Liver (tissue), 9 donors: ENCODE measurements around the gene FIP1L1. TPM values are rescaled to one million over a fixed set of nuclear protein-coding genes. Genes with fewer than 3 reads are reported as not detected.

Experiments used
- DNase-seq: peaks from one replicate; pipeline ENCODE4 v3.0.0-alpha.2; 2017; ENCODE audit warnings: low spot score
- H3K27ac ChIP-seq, 2 donors: one replicate each; pipeline ENCODE4 v1.7.0; 2013; ENCODE audit warnings: inconsistent platforms in 2 of 2, low read length in 2 of 2, control low read depth in 1 of 2, low read depth in 1 of 2, mild to moderate bottlenecking in 1 of 2
- H3K27me3 ChIP-seq, 4 donors: one replicate each; pipeline versions ENCODE4 v1.6.1 to v1.7.0; 2013; ENCODE audit warnings: low read length in 3 of 4, inconsistent platforms in 1 of 4, mild to moderate bottlenecking in 1 of 4, moderate library complexity in 1 of 4; ENCODE audit not compliant: control insufficient read depth in 4 of 4, insufficient read depth in 4 of 4
- H3K36me3 ChIP-seq, 4 donors: one replicate each; pipeline versions ENCODE4 v1.6.1 to v1.7.0; 2013; ENCODE audit warnings: low read length in 3 of 4, mild to moderate bottlenecking in 3 of 4, low read depth in 1 of 4, moderate library complexity in 1 of 4; ENCODE audit not compliant: control insufficient read depth in 4 of 4, insufficient read depth in 3 of 4
- H3K4me1 ChIP-seq, 4 donors: one replicate each; pipeline versions ENCODE4 v1.6.1 to v1.7.0; 2013; ENCODE audit warnings: low read length in 3 of 4, mild to moderate bottlenecking in 3 of 4, moderate library complexity in 1 of 4; ENCODE audit not compliant: control insufficient read depth in 4 of 4, insufficient read depth in 4 of 4
- H3K4me3 ChIP-seq, 3 donors: one replicate each; pipeline versions ENCODE4 v1.6.1 to v1.7.0; 2013; ENCODE audit warnings: low read length in 3 of 3, control low read depth in 1 of 3, low read depth in 1 of 3, mild to moderate bottlenecking in 1 of 3
- H3K9ac ChIP-seq, 2 donors: one replicate each; pipeline ENCODE4 v1.7.0; 2013; ENCODE audit warnings: low read length in 2 of 2, mild to moderate bottlenecking in 2 of 2, moderate library complexity in 2 of 2, control low read depth in 1 of 2, low read depth in 1 of 2
- H3K9me3 ChIP-seq, 4 donors: one replicate each; pipeline versions ENCODE4 v1.6.1 to v1.7.0; 2013; ENCODE audit warnings: low read length in 3 of 4; ENCODE audit not compliant: control insufficient read depth in 4 of 4
- ATF3 ChIP-seq: IDR thresholded peaks from 2 replicates; pipeline ENCODE4 v1.6.1; 2016; ENCODE audit warnings: antibody characterized with exemption
- EGR1 ChIP-seq, 2 donors: IDR thresholded peaks; 2 replicates each; pipeline ENCODE4 v1.6.1; 2016 to 2018; ENCODE audit warnings: antibody characterized with exemption in 2 of 2, low read depth in 2 of 2
- FOXA2 ChIP-seq: IDR thresholded peaks from 2 replicates; pipeline ENCODE4 v1.6.1; 2016; ENCODE audit warnings: antibody characterized with exemption
- GABPA ChIP-seq, 2 donors: IDR thresholded peaks in 1 of 2; conservative IDR thresholded peaks in 1 of 2; 2 replicates each; pipeline ENCODE4 v1.6.1; 2016; ENCODE audit warnings: antibody characterized with exemption in 2 of 2, mild to moderate bottlenecking in 1 of 2, moderate library complexity in 1 of 2
- HNF4G ChIP-seq: IDR thresholded peaks from 2 replicates; pipeline ENCODE4 v1.6.1; 2016; ENCODE audit warnings: antibody characterized with exemption
- JUND ChIP-seq, 2 donors: IDR thresholded peaks; 2 replicates each; pipeline ENCODE4 v1.6.1; 2016; ENCODE audit warnings: antibody characterized with exemption in 2 of 2
- NR2F2 ChIP-seq: IDR thresholded peaks from 2 replicates; pipeline ENCODE4 v1.6.1; 2016; ENCODE audit warnings: antibody characterized with exemption
- RAD21 ChIP-seq, 2 donors: IDR thresholded peaks; 2 replicates each; pipeline ENCODE4 v1.6.1; 2016; ENCODE audit warnings: antibody characterized with exemption in 2 of 2, mild to moderate bottlenecking in 2 of 2
- RXRA ChIP-seq, 2 donors: IDR thresholded peaks; 2 replicates each; pipeline ENCODE4 v1.6.1; 2017 to 2018; ENCODE audit warnings: antibody characterized with exemption in 2 of 2, mild to moderate bottlenecking in 1 of 2
- SP1 ChIP-seq: IDR thresholded peaks from 2 replicates; pipeline ENCODE4 v1.6.1; 2018; ENCODE audit warnings: antibody characterized with exemption, mild to moderate bottlenecking
- TAF1 ChIP-seq: conservative IDR thresholded peaks from 2 replicates; pipeline ENCODE4 v1.6.1; 2016; ENCODE audit warnings: antibody characterized with exemption, mild to moderate bottlenecking
- YY1 ChIP-seq: IDR thresholded peaks from 2 replicates; pipeline ENCODE4 v1.6.1; 2016; ENCODE audit warnings: antibody characterized with exemption, mild to moderate bottlenecking
- WGBS: extraction: QIAGEN DNeasy Blood & Tissue Kit; methylation state at CpG from one replicate; pipeline ENCODE4 v1.1.7; 2013; 5-methylcytosine and 5-hydroxymethylcytosine counted together
- polyA plus RNA-seq, 2 donors: library from polyadenylated mRNA; stranded (reverse) in 1 of 2; unstranded in 1 of 2; fragments of 200-250 nt in 1 of 2; fragments of >200 nt in 1 of 2; fragmentation: Nextera tagmentation in 1 of 2; extraction: Ambion mirVana in 1 of 2; gene quantifications; one replicate each; pipeline versions ENCODE4 v1.2.1 to v1.2.3, GENCODE V29; 2013 to 2015
- total RNA-seq, 2 donors: library from RNA; depleted of rRNA; stranded (reverse); fragments of >200 nt; gene quantifications; one replicate each; pipeline ENCODE4 v1.2.3, GENCODE V29; 2014
- TF ChIP-seq, protein P1 (sequence below): IDR thresholded peaks from 2 replicates; pipeline ENCODE4 v1.6.1; 2016; ENCODE audit warnings: antibody characterized with exemption, mild to moderate bottlenecking
- TF ChIP-seq, protein P2 (sequence below): IDR thresholded peaks from 2 replicates; pipeline ENCODE4 v1.6.1; 2016; ENCODE audit warnings: antibody characterized with exemption
- TF ChIP-seq, protein P3 (sequence below): IDR thresholded peaks from 2 replicates; pipeline ENCODE4 v1.6.1; 2016; ENCODE audit warnings: antibody characterized with exemption
- donor health status: healthy.
- donor health status: healthy.
- donor health status: healthy.
- donor health status: healthy.
- donor health status: healthy.

Gene FIP1L1
- total and polyA plus RNA-seq, 4 donors, result 12.2 to 30.3 (median 18.4) TPM

DNA sequence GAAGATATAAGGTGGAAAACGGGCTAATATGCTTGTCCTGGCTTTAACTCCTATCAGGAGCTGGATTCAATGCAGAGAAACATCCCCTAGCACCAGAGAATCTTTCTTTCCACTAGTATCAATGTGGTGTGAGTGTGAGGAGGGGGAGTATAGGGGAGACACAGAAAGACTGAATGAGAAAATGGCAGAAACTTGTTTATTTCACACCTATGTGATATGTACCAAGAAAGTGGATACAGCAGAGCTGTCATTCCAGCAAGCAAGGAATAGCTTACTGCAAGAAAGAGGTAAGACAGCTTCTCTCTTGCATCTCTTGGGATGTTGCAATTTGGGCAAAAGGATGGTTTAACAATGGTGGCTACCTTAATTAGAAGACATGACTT is 108.2 kb downstream of the FIP1L1 start:
- Histone ChIP-seq H3K9me3 (no peaks in the 10 kb centered on the region), H3K36me3 (peaks cover 0 to 4% (median 2%) of the 10 kb centered on the region in 4 donors), H3K27me3 (no peaks in the 10 kb centered on the region), H3K4me3 (no peak overlapping the region), H3K27ac (no peak overlapping the region), H3K4me1 (no peaks in the 10 kb centered on the region), H3K9ac (no peak overlapping the region)
- 90% methylated on average over 1 of the region's 1 CpG for WGBS
- TF ChIP-seq SP1 (no peak), HNF4G (no peak), EGR1 (IDR thresholded peaks at IDR 0.05; ENCODE audit: low read depth in 2 of 2) (no peak), RAD21 (IDR thresholded peaks at IDR 0.05) (no peak), TAF1 (no peak), NR2F2 (no peak), JUND (IDR thresholded peaks at IDR 0.05) (no peak), GABPA (IDR thresholded peaks at IDR 0.05 in 1 of 2, conservative IDR thresholded peaks at IDR 0.05 in 1 of 2) (no peak), RXRA (IDR thresholded peaks at IDR 0.05) (no peak), YY1 (no peak), FOXA2 (no peak), ATF3 (no peak)
- TF ChIP-seq, protein P1, sequence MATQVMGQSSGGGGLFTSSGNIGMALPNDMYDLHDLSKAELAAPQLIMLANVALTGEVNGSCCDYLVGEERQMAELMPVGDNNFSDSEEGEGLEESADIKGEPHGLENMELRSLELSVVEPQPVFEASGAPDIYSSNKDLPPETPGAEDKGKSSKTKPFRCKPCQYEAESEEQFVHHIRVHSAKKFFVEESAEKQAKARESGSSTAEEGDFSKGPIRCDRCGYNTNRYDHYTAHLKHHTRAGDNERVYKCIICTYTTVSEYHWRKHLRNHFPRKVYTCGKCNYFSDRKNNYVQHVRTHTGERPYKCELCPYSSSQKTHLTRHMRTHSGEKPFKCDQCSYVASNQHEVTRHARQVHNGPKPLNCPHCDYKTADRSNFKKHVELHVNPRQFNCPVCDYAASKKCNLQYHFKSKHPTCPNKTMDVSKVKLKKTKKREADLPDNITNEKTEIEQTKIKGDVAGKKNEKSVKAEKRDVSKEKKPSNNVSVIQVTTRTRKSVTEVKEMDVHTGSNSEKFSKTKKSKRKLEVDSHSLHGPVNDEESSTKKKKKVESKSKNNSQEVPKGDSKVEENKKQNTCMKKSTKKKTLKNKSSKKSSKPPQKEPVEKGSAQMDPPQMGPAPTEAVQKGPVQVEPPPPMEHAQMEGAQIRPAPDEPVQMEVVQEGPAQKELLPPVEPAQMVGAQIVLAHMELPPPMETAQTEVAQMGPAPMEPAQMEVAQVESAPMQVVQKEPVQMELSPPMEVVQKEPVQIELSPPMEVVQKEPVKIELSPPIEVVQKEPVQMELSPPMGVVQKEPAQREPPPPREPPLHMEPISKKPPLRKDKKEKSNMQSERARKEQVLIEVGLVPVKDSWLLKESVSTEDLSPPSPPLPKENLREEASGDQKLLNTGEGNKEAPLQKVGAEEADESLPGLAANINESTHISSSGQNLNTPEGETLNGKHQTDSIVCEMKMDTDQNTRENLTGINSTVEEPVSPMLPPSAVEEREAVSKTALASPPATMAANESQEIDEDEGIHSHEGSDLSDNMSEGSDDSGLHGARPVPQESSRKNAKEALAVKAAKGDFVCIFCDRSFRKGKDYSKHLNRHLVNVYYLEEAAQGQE, result no peak
- TF ChIP-seq, protein P2, sequence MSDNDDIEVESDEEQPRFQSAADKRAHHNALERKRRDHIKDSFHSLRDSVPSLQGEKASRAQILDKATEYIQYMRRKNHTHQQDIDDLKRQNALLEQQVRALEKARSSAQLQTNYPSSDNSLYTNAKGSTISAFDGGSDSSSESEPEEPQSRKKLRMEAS, result no peak
- TF ChIP-seq, protein P3, sequence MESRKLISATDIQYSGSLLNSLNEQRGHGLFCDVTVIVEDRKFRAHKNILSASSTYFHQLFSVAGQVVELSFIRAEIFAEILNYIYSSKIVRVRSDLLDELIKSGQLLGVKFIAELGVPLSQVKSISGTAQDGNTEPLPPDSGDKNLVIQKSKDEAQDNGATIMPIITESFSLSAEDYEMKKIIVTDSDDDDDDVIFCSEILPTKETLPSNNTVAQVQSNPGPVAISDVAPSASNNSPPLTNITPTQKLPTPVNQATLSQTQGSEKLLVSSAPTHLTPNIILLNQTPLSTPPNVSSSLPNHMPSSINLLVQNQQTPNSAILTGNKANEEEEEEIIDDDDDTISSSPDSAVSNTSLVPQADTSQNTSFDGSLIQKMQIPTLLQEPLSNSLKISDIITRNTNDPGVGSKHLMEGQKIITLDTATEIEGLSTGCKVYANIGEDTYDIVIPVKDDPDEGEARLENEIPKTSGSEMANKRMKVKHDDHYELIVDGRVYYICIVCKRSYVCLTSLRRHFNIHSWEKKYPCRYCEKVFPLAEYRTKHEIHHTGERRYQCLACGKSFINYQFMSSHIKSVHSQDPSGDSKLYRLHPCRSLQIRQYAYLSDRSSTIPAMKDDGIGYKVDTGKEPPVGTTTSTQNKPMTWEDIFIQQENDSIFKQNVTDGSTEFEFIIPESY, result no peak
- DNase-seq, result no peak

DNA sequence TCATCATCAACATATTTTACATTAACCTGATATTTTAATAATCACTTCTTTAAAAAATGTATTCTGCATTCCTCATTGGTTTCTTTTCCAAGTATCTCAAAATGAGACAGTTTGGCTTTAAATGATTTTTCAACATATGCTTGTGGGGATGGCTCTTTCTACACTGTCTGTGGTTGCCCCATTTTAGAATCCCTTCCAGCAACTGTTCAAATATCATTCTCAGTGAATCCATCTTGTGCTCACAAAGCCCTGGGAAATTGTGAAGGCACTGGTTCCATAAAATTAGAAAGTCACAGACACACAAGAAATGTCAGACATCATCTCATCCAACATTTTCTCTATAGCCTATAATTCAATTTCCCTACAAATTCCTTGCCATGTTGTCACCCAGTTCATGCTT is 110.3 kb downstream of the FIP1L1 start:
- no peak for DNase-seq
- Histone ChIP-seq H3K27ac (no peak overlapping the region), H3K27me3 (no peaks in the 10 kb centered on the region), H3K9me3 (no peaks in the 10 kb centered on the region), H3K36me3 (no peaks in the 10 kb centered on the region), H3K4me3 (no peak overlapping the region), H3K4me1 (peaks cover 0 to 3% (median 0%) of the 10 kb centered on the region in 4 donors), H3K9ac (no peak overlapping the region)
- no peak for TF ChIP-seq SP1
- TF ChIP-seq FOXA2, result no peak
- TF ChIP-seq NR2F2, result no peak
- TF ChIP-seq JUND (IDR thresholded peaks at IDR 0.05), result no peak
